Activated naive CD8-positive, alpha-beta T cell (primary cell): ENCODE data around the gene GOLGA5.
"Not testable (repeated sequence)": the region's sequence is repeated elsewhere in the genome, so short reads cannot be mapped to it uniquely, and the experiment has no call there.

Experiments used
- H3K27ac Mint-ChIP-seq: one replicate; pipeline ENCODE4 v1.8.0; 2021; ENCODE audit warnings: mixed read lengths
- H3K27me3 Mint-ChIP-seq: one replicate; pipeline ENCODE4 v1.8.0; 2021; ENCODE audit warnings: mixed read lengths
- H3K36me3 Mint-ChIP-seq: one replicate; pipeline ENCODE4 v1.8.0; 2021; ENCODE audit warnings: mixed read lengths
- H3K4me1 Mint-ChIP-seq: one replicate; pipeline ENCODE4 v1.8.0; 2021; ENCODE audit warnings: low read depth, mixed read lengths
- H3K4me3 Mint-ChIP-seq: one replicate; pipeline ENCODE4 v1.8.0; 2021; ENCODE audit warnings: mild to moderate bottlenecking, mixed read lengths
- H3K9me3 Mint-ChIP-seq: one replicate; pipeline ENCODE4 v1.8.0; 2021; ENCODE audit warnings: low read depth, mixed read lengths

GOLGA5 gene

DNA sequence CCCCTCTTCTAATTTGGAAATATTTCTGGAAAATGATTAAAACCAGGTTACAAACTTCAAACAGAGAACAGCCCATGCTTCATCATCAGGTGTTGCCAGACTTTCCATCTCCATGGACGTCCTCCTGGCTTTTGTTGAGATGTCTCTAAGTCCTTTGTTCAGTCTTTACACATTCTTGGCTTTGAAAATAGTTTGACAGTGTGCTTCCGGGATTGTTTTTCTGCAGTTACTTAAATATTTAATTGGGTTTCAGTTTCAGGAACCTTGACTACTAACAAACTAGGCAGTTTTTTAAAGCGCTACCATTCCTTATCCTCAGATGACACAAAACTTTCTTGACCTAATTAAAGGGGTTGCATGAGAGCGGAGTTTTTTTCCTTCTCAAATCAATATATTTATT lies 47.8 kb downstream of the GOLGA5 start:
- H3K27me3 Mint-ChIP-seq: no peaks in the 10 kb centered on the region
- H3K9me3 Mint-ChIP-seq: no peaks in the 10 kb centered on the region
- H3K4me1 Mint-ChIP-seq: peaks cover 19% of the 10 kb centered on the region
- peaks cover 9% of the 10 kb centered on the region for H3K36me3 Mint-ChIP-seq
- H3K27ac Mint-ChIP-seq: no peak overlapping the region
- no peak overlapping the region for H3K4me3 Mint-ChIP-seq

GRCh38 chr14:92844204-92844603 lies 50.1 kb downstream of the GOLGA5 start:
- Mint-ChIP-seq H3K36me3 (peaks cover 6% of the 10 kb centered on the region), H3K4me3 (no peak overlapping the region), H3K9me3 (no peaks in the 10 kb centered on the region), H3K27ac (peak overlapping the region; percentile 3), H3K4me1 (peaks cover 37% of the 10 kb centered on the region), H3K27me3 (no peaks in the 10 kb centered on the region)

DNA sequence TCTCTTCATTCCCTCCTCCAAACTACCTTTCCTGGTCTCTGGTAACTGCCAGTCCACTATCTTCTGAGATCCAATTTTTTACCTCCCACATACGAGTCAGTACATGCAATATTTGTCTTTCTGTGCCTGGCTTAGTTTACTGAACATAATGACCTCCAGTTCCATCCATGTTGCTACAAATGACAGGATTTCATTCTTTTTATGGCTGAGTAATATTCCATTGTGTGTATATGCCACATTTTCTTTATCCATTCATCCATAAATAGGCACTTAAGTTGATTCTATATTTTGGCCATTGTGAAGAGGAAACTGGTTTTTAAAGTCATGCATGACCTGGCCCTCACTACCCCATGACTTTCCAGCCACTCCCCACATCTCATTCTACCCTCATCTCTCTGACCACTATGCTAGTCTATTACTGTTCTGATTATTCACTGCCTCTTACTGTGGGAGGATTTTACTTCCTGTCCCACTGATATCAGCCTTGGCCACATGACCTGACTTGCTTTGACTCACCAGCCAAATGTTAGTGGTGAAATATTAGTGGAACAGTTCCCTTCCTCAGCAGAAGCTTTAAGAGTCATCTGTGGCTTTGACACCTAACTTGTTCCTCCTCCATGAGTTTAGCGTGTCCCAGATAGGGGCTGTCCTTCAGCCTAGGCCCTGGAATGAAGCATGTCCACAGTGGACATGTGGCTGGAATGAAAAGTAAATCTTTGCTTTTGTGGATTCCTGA lies 52.2 kb downstream of the GOLGA5 start:
- H3K9me3 Mint-ChIP-seq: no peaks in the 10 kb centered on the region
- peaks cover 37% of the 10 kb centered on the region for H3K4me1 Mint-ChIP-seq
- H3K36me3 Mint-ChIP-seq: no peaks in the 10 kb centered on the region
- H3K27ac Mint-ChIP-seq: peak overlapping the region; percentile 4
- H3K4me3 Mint-ChIP-seq: no peak overlapping the region
- H3K27me3 Mint-ChIP-seq: no peaks in the 10 kb centered on the region

DNA sequence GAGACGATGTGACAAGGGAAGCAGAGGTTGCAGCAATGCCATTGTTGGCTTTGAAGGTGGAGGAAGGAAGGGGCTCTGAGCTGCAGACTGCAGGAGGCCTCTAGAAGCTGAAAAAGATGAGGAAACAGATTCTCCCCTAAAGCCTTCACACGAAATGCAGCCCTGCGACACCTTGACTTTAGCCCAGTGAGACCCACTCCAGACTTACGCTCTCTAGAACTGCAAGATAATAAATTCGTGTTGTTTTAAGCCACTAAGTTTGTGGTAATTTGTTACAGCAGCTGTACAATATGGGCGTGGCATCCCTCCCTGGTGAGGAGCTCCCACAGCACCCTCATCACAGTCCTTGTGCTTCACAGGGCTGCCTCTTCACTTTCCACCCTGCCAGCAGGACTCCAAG lies 53.2 kb downstream of the GOLGA5 start:
- peak overlapping the region; percentile 12 for H3K27ac Mint-ChIP-seq
- no peaks in the 10 kb centered on the region for H3K27me3 Mint-ChIP-seq
- H3K4me1 Mint-ChIP-seq: peaks cover 39% of the 10 kb centered on the region
- peaks cover 2% of the 10 kb centered on the region for H3K36me3 Mint-ChIP-seq
- no peak overlapping the region for H3K4me3 Mint-ChIP-seq
- no peaks in the 10 kb centered on the region for H3K9me3 Mint-ChIP-seq

DNA sequence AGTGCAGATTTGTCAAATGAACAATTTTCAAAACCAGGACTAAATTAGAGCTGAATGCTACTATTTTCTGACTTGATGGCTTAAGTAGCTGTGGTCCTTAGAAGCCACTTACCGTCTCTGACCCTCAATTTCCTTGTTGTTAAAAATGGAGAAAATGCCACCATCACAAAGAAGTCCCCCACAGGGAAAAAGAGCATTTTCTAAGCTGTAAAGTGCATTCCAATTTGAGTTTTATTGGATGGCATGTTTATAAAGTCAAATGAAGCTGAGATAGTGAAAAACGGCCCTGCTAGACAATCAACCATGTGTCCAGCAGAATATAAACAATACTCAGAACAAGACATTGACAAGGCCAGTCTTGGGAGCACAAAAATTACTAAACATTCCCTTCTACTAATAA lies 53.6 kb downstream of the GOLGA5 start:
- H3K27ac Mint-ChIP-seq: no peak overlapping the region
- peaks cover 40% of the 10 kb centered on the region for H3K4me1 Mint-ChIP-seq
- peaks cover 2% of the 10 kb centered on the region for H3K36me3 Mint-ChIP-seq
- no peak overlapping the region for H3K4me3 Mint-ChIP-seq
- H3K27me3 Mint-ChIP-seq: no peaks in the 10 kb centered on the region
- H3K9me3 Mint-ChIP-seq: no peaks in the 10 kb centered on the region

DNA sequence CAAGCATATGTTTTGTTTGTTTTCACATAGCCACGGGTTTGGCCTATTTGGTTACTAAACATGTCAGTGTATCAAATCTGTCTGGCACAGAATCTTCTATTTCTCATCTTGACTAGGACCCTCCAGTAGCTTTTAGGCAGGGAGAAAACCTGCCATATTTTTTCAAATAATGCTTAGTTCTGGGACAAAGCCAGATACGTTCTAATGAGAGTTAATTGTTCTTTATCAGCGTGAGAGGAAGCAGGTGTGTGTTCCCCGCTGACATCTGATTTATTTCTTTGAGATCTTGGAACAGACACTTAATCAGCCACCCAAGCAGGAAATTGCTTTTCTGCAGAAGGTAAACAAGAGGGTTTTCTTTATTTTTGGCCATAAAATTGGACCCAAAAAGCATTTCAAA lies 54.8 kb downstream of the GOLGA5 start:
- H3K4me3 Mint-ChIP-seq: no peak overlapping the region
- no peaks in the 10 kb centered on the region for H3K9me3 Mint-ChIP-seq
- H3K4me1 Mint-ChIP-seq: peaks cover 42% of the 10 kb centered on the region
- H3K36me3 Mint-ChIP-seq: peaks cover 2% of the 10 kb centered on the region
- H3K27ac Mint-ChIP-seq: no peak overlapping the region
- H3K27me3 Mint-ChIP-seq: no peaks in the 10 kb centered on the region

GRCh38 chr14:92850492-92850891 lies 56.4 kb downstream of the GOLGA5 start:
- Mint-ChIP-seq H3K4me3 (no peak overlapping the region), H3K36me3 (peaks cover 4% of the 10 kb centered on the region), H3K4me1 (peaks cover 38% of the 10 kb centered on the region), H3K9me3 (no peaks in the 10 kb centered on the region), H3K27me3 (no peaks in the 10 kb centered on the region), H3K27ac (no peak overlapping the region)

DNA sequence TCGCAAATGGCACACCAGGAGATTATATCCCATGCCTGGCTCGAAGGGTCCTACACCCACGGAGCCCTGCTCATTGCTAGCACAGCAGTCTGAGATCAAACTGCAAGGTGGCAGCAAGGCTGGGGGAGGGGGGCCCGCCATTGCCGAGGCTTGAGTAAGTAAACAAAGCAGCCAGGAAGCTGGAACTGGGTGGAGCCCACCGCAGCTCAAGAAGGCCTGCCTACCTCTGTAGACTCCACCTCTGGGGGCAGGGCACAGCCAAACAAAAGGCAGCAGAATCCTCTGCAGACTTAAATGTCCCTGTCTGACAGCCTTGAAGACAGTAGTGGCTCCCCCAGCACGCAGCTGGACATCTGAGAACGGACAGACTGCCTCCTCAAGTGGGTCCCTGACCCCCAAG lies 59.0 kb downstream of the GOLGA5 start:
- peaks cover 15% of the 10 kb centered on the region for H3K4me1 Mint-ChIP-seq
- H3K4me3 Mint-ChIP-seq, H3K9me3 Mint-ChIP-seq, H3K27me3 Mint-ChIP-seq, H3K27ac Mint-ChIP-seq, H3K36me3 Mint-ChIP-seq: not testable (repeated sequence)

DNA sequence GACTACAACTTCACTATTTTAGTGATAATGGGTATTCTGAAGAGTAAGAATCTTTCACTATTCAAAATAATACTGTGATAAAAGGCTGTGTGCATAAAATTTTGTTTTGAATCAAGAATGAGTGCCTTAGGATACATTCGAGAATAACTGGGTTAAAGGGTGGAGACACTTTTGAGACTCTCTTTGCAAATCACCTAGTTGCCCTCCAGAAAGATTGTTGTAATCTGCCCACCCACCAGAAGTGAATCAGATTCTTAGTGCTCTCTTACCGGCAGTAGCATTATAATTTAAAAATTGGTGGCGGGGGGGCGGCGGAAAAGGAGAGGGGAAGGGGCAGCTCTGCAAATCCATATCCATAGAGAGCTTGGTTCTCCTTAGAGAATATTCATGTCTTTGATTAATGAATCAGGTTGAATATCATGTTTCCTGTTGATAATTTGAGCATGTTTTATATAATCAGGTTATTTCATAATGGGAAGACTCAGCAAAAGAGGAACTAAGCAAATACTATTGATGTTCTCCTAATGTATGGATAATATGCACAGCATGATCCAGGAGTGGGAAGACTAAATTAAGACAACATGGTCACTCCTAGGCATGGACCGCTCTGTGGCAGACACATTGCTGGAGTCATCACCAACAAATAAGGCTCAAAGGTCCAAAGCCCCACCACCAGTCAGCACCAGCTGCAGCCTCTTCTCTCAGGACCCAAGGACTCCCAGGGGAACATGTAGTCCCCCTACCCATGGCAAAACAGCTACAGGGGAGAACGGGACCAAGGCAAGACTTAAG lies 66.1 kb downstream of the GOLGA5 start:
- Mint-ChIP-seq H3K9me3 (no peaks in the 10 kb centered on the region), H3K4me3 (no peak overlapping the region), H3K27ac (no peak overlapping the region), H3K36me3 (peaks cover 8% of the 10 kb centered on the region), H3K27me3 (no peaks in the 10 kb centered on the region), H3K4me1 (no peaks in the 10 kb centered on the region)

GRCh38 chr14:92861856-92862745 lies 68.0 kb downstream of the GOLGA5 start:
- Mint-ChIP-seq H3K4me3 (no peak overlapping the region), H3K27me3 (no peaks in the 10 kb centered on the region), H3K4me1 (no peaks in the 10 kb centered on the region), H3K27ac (no peak overlapping the region), H3K9me3 (no peaks in the 10 kb centered on the region), H3K36me3 (peaks cover 3% of the 10 kb centered on the region)

DNA sequence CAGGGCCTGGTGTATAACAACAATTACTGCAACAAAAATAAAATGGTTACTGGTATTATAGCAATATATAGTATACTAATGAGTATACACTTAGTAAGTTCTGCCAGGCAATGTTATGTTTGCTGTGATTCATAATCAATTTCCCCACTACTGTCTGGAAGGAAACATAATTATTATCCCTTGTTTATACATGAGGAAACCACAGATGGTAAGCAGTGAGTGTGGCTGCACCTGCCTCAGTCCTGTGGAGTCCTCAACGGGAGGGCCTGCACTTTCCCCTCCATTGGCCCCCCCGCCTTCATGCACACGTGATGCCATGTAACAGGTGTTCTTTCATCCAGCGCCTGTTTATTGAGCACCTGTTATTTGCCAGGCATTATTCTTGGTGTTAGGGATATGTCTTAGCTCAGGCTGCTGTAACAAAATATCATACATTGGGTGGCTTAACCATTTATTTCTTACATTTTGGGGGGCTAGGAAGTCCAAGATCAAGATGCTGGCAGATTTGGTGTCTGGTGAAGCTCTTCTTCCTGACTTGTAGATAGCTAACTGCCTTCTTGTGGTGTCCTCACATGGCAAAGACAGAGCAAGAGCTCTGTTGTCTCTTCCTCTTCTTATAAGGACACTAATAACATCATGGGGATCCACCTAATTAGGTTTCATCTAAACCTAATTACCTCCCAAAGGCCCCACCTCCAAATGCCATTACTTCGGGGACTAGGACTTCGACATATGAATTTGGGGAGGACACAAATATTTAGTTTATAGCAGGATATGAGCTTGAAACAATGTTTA lies 69.4 kb downstream of the GOLGA5 start:
- Mint-ChIP-seq H3K36me3 (peaks cover 3% of the 10 kb centered on the region), H3K4me1 (no peaks in the 10 kb centered on the region), H3K4me3 (no peak overlapping the region), H3K27me3 (no peaks in the 10 kb centered on the region), H3K27ac (no peak overlapping the region), H3K9me3 (no peaks in the 10 kb centered on the region)

DNA sequence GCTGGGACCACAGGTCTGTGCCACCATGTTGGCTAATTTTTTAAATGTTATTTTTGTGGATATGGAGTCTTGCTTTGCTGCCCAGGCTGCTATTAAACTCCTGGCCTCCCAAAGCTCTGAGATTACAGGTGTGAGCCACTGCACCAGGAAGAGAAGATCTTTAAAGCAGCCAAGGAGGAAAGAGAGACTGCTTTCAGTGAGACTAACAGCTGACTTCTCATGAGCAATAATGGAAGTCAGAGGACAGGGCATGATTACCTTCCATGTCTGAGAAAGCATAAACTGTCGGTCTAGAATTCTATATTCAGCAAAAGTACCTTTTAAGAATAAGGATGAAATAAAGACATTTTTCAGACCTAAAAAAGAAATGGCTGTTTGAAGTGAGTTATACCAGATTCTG lies 71.6 kb downstream of the GOLGA5 start:
- H3K27me3 Mint-ChIP-seq: no peaks in the 10 kb centered on the region
- H3K27ac Mint-ChIP-seq: no peak overlapping the region

GRCh38 chr14:92866181-92866752 lies 72.2 kb downstream of the GOLGA5 start:
- Mint-ChIP-seq H3K36me3 (peaks cover 3% of the 10 kb centered on the region), H3K27me3 (no peaks in the 10 kb centered on the region), H3K4me3 (no peak overlapping the region), H3K9me3 (no peaks in the 10 kb centered on the region), H3K4me1 (no peaks in the 10 kb centered on the region), H3K27ac (no peak overlapping the region)

More for the DNA sequence above, 71.6 kb downstream of the GOLGA5 start:
- H3K36me3 Mint-ChIP-seq: peaks cover 3% of the 10 kb centered on the region
- H3K4me3 Mint-ChIP-seq: no peak overlapping the region
- H3K9me3 Mint-ChIP-seq: no peaks in the 10 kb centered on the region
- no peaks in the 10 kb centered on the region for H3K4me1 Mint-ChIP-seq
